K562 (cell line): ENCODE measurements around the gene FAM20B. TPM values are rescaled to one million over a fixed set of nuclear protein-coding genes. Genes with fewer than 3 reads are reported as not detected.
A peak's percentile ranks its signal among the peaks of the same experiment; 100 is the strongest.

Experiments used
- ATF7 ChIP-seq: fragments of 450-650 bp; IDR thresholded peaks from 2 replicates; pipeline ENCODE4 v1.7.1; 2014; ENCODE audit warnings: mild to moderate bottlenecking, moderate library complexity
- BDP1 ChIP-seq: IDR thresholded peaks from 3 replicates; pipeline ENCODE4 v1.6.1; 2011; ENCODE audit not compliant: insufficient read length, insufficient read depth
- CCNT2 ChIP-seq: IDR thresholded peaks from 2 replicates; pipeline ENCODE4 v1.6.1; 2011; ENCODE audit warnings: borderline replicate concordance, low read depth, mild to moderate bottlenecking, moderate library complexity, mixed read lengths, low read length; ENCODE audit not compliant: insufficient read length; ENCODE audit errors: extremely low read depth
- CREB1 ChIP-seq, 2 experiments: sonication (generic) in 1 of 2; formaldehyde crosslinking in 1 of 2; IDR thresholded peaks; 2 replicates each; pipeline versions ENCODE4 v1.6.1 to v1.8.0; 2012 to 2022; ENCODE audit warnings: inconsistent platforms in 1 of 2, mild to moderate bottlenecking in 1 of 2, missing genetic modification reagents in 1 of 2, moderate library complexity in 1 of 2
- DNMT1 ChIP-seq: fragments of 450-650 bp; IDR thresholded peaks from 2 replicates; pipeline ENCODE4 v1.6.1; 2016; ENCODE audit warnings: antibody characterized with exemption, mild to moderate bottlenecking
- PRDM10 ChIP-seq: fragments of 450-650 bp; IDR thresholded peaks from 2 replicates; pipeline ENCODE4 v1.6.1; 2018; ENCODE audit not compliant: partially characterized antibody
- SPI1 ChIP-seq: IDR thresholded peaks from 2 replicates; pipeline ENCODE4 v1.6.1; 2011; ENCODE audit warnings: low read depth, low read length, control low read depth, borderline replicate concordance
- SRSF3 ChIP-seq: fragments of 200-400 bp; formaldehyde crosslinking; IDR thresholded peaks from 2 replicates; pipeline ENCODE4 v1.6.1; 2016; ENCODE audit warnings: mild to moderate bottlenecking, low read length, moderate library complexity; ENCODE audit not compliant: insufficient read depth
- U2AF1 ChIP-seq: fragments of 200-400 bp; formaldehyde crosslinking; optimal IDR thresholded peaks from 2 replicates; pipeline ENCODE3; 2017; ENCODE audit warnings: mild to moderate bottlenecking, low read depth, low read length, moderate library complexity
- ZNF347 ChIP-seq: fragments of 450-650 bp; formaldehyde crosslinking; IDR thresholded peaks from 2 replicates; pipeline ENCODE4 v1.4.0; 2020; ENCODE audit warnings: low read depth, mild to moderate bottlenecking, moderate library complexity
- ZNF444 ChIP-seq: fragments of 250-450 bp; sonication (Bioruptor Pico); IDR thresholded peaks from 2 replicates; pipeline ENCODE4 v1.4.0; 2020; ENCODE audit warnings: mild to moderate bottlenecking, moderate library complexity
- ZNF655 ChIP-seq: fragments of 250-450 bp; sonication (Bioruptor Pico); IDR thresholded peaks from 2 replicates; pipeline ENCODE4 v1.5.0; 2021
- polyA plus RNA-seq, 8 experiments: library from polyadenylated mRNA; depleted of rRNA in 4 of 8; stranded (reverse) in 5 of 8; unstranded in 3 of 8; fragments of >200 nt; fragmentation: Nextera tagmentation in 2 of 8; fragmentation: Illumina TruSeq in 1 of 8; extraction: Ambion mirVana in 2 of 8; extraction: Trizol in 1 of 8; gene quantifications; 2 replicates each; pipeline versions ENCODE4 v1.2.1 to v1.2.3, GENCODE V29; 2011 to 2014; ENCODE audit warnings: inconsistent platforms in 1 of 8, missing spikeins in 1 of 8
- total RNA-seq, 7 experiments: library from RNA; depleted of rRNA in 6 of 7; stranded (reverse); fragments of >200 nt in 6 of 7; fragmentation: Illumina TruSeq in 2 of 7; extraction: Trizol in 2 of 7; gene quantifications; 2 replicates each; pipeline versions ENCODE4 v1.2.1 to v1.2.3, GENCODE V29; 2011 to 2021; ENCODE audit warnings: low replicate concordance in 1 of 7

FAM20B gene
- total and polyA plus RNA-seq, 9 of the 15 experiments (the other 6 are each of a cell fraction or from before 2014, with no cell fraction given): 7.2 to 67.5 (median 42.9) TPM

- no peak for TF ChIP-seq SRSF3
- TF ChIP-seq PRDM10: peak; percentile 79
- peak; percentile 94 for TF ChIP-seq SPI1
- TF ChIP-seq DNMT1: peak; percentile 56; the same call in 1 of the 2 replicates
- TF ChIP-seq ZNF444 (CRISPR knock-in tag): no peak
- TF ChIP-seq CREB1 (IDR thresholded peaks at IDR 0.05): peak; percentile 92
- TF ChIP-seq CREB1 (CRISPR knock-in tag; IDR thresholded peaks at IDR 0.05): peak; percentile 69
- TF ChIP-seq CCNT2: peak; percentile 100
- no peak for TF ChIP-seq BDP1
- TF ChIP-seq U2AF1: peak; percentile 34
- TF ChIP-seq ZNF347: no peak
- TF ChIP-seq ZNF655 (CRISPR knock-in tag): no peak
- TF ChIP-seq ATF7: peak; percentile 92
Observed at GRCh38 chr1:179046808-179047635, 21.3 kb downstream of the FAM20B start (continued).
